ENCODE measurements around the gene NEURL3.

DNA sequence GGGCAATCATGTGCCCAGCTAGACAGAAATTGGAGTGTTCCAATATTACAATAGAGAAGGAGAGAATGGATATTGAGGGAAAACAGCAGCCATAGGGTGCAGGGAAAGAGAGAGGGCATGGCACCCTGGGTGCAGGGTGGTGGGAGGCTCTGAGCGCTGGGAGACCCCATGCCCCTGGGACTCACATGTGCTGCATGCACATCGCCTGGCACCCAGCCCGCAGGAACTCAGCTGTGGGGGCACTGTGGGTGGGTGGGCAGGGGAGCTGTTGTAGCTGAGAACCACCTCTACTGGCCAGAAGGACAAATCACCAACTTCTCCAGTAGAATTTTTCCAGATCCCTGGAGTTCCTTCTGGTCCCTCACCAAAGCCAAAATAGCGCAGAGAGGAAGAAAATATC is 7.2 kb upstream of the NEURL3 start:
- TF ChIP-seq POLR2A (IDR thresholded peaks at IDR 0.05), result no peak
- TF ChIP-seq, protein P1, sequence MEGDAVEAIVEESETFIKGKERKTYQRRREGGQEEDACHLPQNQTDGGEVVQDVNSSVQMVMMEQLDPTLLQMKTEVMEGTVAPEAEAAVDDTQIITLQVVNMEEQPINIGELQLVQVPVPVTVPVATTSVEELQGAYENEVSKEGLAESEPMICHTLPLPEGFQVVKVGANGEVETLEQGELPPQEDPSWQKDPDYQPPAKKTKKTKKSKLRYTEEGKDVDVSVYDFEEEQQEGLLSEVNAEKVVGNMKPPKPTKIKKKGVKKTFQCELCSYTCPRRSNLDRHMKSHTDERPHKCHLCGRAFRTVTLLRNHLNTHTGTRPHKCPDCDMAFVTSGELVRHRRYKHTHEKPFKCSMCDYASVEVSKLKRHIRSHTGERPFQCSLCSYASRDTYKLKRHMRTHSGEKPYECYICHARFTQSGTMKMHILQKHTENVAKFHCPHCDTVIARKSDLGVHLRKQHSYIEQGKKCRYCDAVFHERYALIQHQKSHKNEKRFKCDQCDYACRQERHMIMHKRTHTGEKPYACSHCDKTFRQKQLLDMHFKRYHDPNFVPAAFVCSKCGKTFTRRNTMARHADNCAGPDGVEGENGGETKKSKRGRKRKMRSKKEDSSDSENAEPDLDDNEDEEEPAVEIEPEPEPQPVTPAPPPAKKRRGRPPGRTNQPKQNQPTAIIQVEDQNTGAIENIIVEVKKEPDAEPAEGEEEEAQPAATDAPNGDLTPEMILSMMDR (IDR thresholded peaks at IDR 0.05 in 4 of 5, conservative IDR thresholded peaks at IDR 0.05 in 1 of 5), result no peak

Measured in gastrocnemius medialis (tissue), 4 donors.